Central memory CD4-positive, alpha-beta T cell (primary cell): ENCODE results near the gene ECEL1.
"Not testable (repeated sequence)": the region's sequence is repeated elsewhere in the genome, so short reads cannot be mapped to it uniquely, and the experiment has no call there.

ENCODE experiments used
- DNase-seq: peaks from one replicate; pipeline ENCODE4 v3.0.0; 2022

ECEL1 gene

GRCh38 chr2:232440220-232441018 is 47.2 kb downstream of the ECEL1 start:
- DNase-seq, result peak; percentile 71

GRCh38 chr2:232439758-232440135 is 47.9 kb downstream of the ECEL1 start:
- DNase-seq, result no peak

GRCh38 chr2:232438951-232439757 is 48.5 kb downstream of the ECEL1 start:
- DNase-seq, result no peak

- DNase-seq, result no peak
Observed at GRCh38 chr2:232438091-232438490, 49.5 kb downstream of the ECEL1 start.

- DNase-seq, result no peak
Observed at GRCh38 chr2:232437195-232437571, 50.5 kb downstream of the ECEL1 start.

GRCh38 chr2:232436381-232437194 is 51.0 kb downstream of the ECEL1 start:
- no peak for DNase-seq

GRCh38 chr2:232435805-232436204 is 51.8 kb downstream of the ECEL1 start:
- DNase-seq, result no peak

GRCh38 chr2:232435375-232435648 is 52.3 kb downstream of the ECEL1 start:
- DNase-seq, result no peak

- DNase-seq, result no peak
Observed at GRCh38 chr2:232434563-232435374, 52.9 kb downstream of the ECEL1 start.

GRCh38 chr2:232434091-232434490 is 53.5 kb downstream of the ECEL1 start:
- DNase-seq, result no peak

GRCh38 chr2:232433622-232434021 is 54.0 kb downstream of the ECEL1 start:
- DNase-seq, result not testable (repeated sequence)

- no peak for DNase-seq
Observed at GRCh38 chr2:232432598-232433184, 54.9 kb downstream of the ECEL1 start.

GRCh38 chr2:232431705-232432590 is 55.7 kb downstream of the ECEL1 start:
- no peak for DNase-seq
